ENCODE data around the gene HK1. TPM values are rescaled to one million over a fixed set of nuclear protein-coding genes. Genes with fewer than 3 reads are reported as not detected.

The HK1 gene
- total RNA-seq, 1 experiment from 2014 or later = 140 TPM

DNA sequence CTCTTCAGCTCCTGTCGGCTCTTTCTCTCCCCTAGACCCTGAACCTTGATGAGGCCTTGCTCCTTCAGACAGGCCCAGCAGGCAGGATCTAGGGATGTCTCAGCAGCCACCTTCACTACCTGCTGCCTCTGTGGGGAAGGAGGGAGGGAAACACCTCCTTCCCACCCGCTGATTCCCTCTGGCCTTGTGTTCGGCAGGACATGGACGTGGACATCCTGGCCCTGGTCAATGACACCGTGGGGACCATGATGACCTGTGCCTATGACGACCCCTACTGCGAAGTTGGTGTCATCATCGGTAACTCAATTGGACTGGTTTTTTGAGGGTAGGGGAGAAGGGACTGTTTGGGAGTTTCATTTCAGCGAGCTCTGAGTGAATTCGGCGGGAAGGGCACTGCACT is 37.8 kb upstream of the HK1 start:
- no peak overlapping the region for H3K4me2 ChIP-seq
- peaks cover 49% of the 10 kb centered on the region for H4K20me1 ChIP-seq (ENCODE audit: insufficient read depth)
- no peak overlapping the region for H3K4me3 ChIP-seq
- H3K9me2 ChIP-seq (ENCODE audit: insufficient read depth) = no peaks in the 10 kb centered on the region
- no peak overlapping the region for H3K27ac ChIP-seq
- peaks cover 12% of the 10 kb centered on the region for H3K4me1 ChIP-seq (replicated peaks; ENCODE audit: insufficient read depth)
- no TSS peak for BruUV-seq (replicated peaks)
- peaks cover 58% of the 10 kb centered on the region for H3K79me2 ChIP-seq (ENCODE audit: low read depth)
- CTCF ChIA-PET = no interaction called here
- no peak for DNase-seq
- no peak for TF ChIP-seq EZH2 (IDR thresholded peaks at IDR 0.05; ENCODE audit: low read depth)
- TF ChIP-seq, protein P1, sequence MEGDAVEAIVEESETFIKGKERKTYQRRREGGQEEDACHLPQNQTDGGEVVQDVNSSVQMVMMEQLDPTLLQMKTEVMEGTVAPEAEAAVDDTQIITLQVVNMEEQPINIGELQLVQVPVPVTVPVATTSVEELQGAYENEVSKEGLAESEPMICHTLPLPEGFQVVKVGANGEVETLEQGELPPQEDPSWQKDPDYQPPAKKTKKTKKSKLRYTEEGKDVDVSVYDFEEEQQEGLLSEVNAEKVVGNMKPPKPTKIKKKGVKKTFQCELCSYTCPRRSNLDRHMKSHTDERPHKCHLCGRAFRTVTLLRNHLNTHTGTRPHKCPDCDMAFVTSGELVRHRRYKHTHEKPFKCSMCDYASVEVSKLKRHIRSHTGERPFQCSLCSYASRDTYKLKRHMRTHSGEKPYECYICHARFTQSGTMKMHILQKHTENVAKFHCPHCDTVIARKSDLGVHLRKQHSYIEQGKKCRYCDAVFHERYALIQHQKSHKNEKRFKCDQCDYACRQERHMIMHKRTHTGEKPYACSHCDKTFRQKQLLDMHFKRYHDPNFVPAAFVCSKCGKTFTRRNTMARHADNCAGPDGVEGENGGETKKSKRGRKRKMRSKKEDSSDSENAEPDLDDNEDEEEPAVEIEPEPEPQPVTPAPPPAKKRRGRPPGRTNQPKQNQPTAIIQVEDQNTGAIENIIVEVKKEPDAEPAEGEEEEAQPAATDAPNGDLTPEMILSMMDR (conservative IDR thresholded peaks at IDR 0.05) = no peak
- intact Hi-C loops (cut with micrococcal nuclease; ENCODE audit: unreplicated experiment) = no loop called here
- H3K27me3 ChIP-seq (ENCODE audit: insufficient read depth, low read depth) = no peaks in the 10 kb centered on the region
- peaks cover 49% of the 10 kb centered on the region for H3K36me3 ChIP-seq (ENCODE audit: low read depth)
- H3F3A ChIP-seq (ENCODE audit: insufficient read depth, low read depth) = peaks cover 49% of the 10 kb centered on the region
- H3K9me3 ChIP-seq (ENCODE audit: insufficient read depth, low read depth) = no peaks in the 10 kb centered on the region
- POLR2A ChIA-PET (ENCODE audit: unreplicated experiment) = no interaction called here
- H2AFZ ChIP-seq = no peak overlapping the region

DNA sequence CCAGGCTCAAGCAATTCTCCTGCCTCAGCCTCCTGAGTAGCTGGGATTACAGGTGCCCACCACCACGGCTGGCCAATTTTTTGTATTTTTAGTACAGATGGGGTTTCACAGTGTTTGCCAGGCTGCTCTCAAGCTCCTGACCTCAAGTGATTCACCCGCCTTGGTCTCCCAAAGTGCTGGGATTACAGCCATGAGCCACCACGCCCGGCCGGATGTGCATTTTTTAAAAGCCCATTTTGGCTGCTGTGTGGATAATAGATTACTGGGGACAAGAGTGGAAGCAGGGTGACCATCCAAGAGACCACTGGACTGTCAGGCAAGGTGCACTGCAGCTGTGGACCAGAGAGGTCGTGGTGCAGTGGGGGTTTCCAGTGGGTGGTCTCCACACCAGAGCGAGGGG is 36.7 kb upstream of the HK1 start:
- Histone ChIP-seq H3K4me2 (no peak overlapping the region), H3K4me1 (replicated peaks; ENCODE audit: insufficient read depth) (peaks cover 7% of the 10 kb centered on the region; the same call in 1 of the 2 replicates), H3K79me2 (ENCODE audit: low read depth) (peaks cover 46% of the 10 kb centered on the region), H4K20me1 (ENCODE audit: insufficient read depth) (peaks cover 49% of the 10 kb centered on the region), H3F3A (ENCODE audit: insufficient read depth, low read depth) (peaks cover 47% of the 10 kb centered on the region), H3K27ac (no peak overlapping the region), H3K36me3 (ENCODE audit: low read depth) (peaks cover 56% of the 10 kb centered on the region), H3K9me2 (ENCODE audit: insufficient read depth) (no peaks in the 10 kb centered on the region), H3K4me3 (no peak overlapping the region), H3K9me3 (ENCODE audit: insufficient read depth, low read depth) (no peaks in the 10 kb centered on the region), H2AFZ (no peak overlapping the region), H3K27me3 (ENCODE audit: insufficient read depth, low read depth) (no peaks in the 10 kb centered on the region)
- no TSS peak for BruUV-seq (replicated peaks)
- no peak for DNase-seq
- intact Hi-C loops (cut with micrococcal nuclease; ENCODE audit: unreplicated experiment) = no loop called here
- POLR2A ChIA-PET (ENCODE audit: unreplicated experiment) = no interaction called here
- CTCF ChIA-PET = no interaction called here
- TF ChIP-seq, protein P1 (conservative IDR thresholded peaks at IDR 0.05) = no peak
- TF ChIP-seq EZH2 (IDR thresholded peaks at IDR 0.05; ENCODE audit: low read depth) = no peak

DNA sequence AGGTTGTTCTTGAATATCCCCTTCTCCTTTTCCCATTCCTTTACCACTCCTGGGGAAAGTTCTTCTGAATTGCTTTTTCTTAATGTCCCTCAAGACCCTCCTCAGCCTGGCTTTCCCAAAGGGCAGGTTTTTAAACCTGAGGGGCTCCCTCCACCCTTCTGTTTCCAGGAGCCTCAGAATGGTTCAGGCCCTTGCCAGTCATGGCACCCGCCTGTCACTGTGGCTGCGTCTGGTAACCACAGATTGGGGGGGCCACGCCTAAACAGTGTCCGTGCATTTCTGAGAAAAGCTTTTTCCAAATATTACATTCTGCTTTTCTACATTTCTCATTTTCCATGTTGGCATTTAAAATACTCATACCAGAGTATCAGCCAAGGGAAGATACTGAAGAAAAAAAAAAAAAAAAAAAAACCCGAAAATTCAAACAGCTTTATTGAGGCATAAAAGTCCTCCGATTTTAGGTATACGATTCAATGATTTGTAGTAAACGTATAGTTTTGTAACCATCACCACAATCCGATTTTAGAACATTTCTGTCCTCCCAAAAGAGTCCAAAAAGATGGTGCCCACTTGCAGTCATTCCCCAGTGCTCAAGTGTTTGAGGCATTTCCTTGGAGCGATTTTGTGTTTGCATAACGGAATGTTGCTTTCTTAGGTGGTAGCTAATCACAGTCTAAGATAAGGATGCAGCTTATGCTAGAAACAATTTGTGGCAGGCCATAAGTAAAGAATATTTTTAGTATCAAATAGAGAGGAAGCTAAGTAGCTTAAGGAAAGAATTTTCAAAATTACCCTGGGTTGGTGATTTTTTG is 36.0 kb upstream of the HK1 start:
- Histone ChIP-seq H3K9me3 (ENCODE audit: insufficient read depth, low read depth) (no peaks in the 10 kb centered on the region), H3K4me1 (replicated peaks; ENCODE audit: insufficient read depth) (0 out of 2 replicates have a peak, but pooled peaks cover 3% of the 10 kb centered on the region), H3F3A (ENCODE audit: insufficient read depth, low read depth) (peaks cover 42% of the 10 kb centered on the region; the same call in 1 of the 2 replicates), H3K79me2 (ENCODE audit: low read depth) (peaks cover 40% of the 10 kb centered on the region), H3K4me2 (no peak overlapping the region), H2AFZ (no peak overlapping the region), H3K27me3 (ENCODE audit: insufficient read depth, low read depth) (no peaks in the 10 kb centered on the region), H3K4me3 (no peak overlapping the region), H3K36me3 (ENCODE audit: low read depth) (peaks cover 63% of the 10 kb centered on the region), H4K20me1 (ENCODE audit: insufficient read depth) (peaks cover 55% of the 10 kb centered on the region), H3K9me2 (ENCODE audit: insufficient read depth) (no peaks in the 10 kb centered on the region), H3K27ac (no peak overlapping the region)
- BruUV-seq (replicated peaks) = no TSS peak
- no peak for DNase-seq
- ChIA-PET CTCF (no interaction called here), POLR2A (ENCODE audit: unreplicated experiment) (interaction anchor here (0.6 to 0.7 kb wide), 2 partner anchors 75 to 120 kb away, joined by 3 read pairs; no protein-coding TSS in a partner anchor)
- intact Hi-C loops (cut with micrococcal nuclease; ENCODE audit: unreplicated experiment) = no loop called here
- TF ChIP-seq, protein P1 (conservative IDR thresholded peaks at IDR 0.05) = no peak
- TF ChIP-seq EZH2 (IDR thresholded peaks at IDR 0.05; ENCODE audit: low read depth) = no peak
